GM18870 (cell line): ENCODE data around the gene SLC22A4.
A peak's percentile ranks its signal among the peaks of the same experiment; 100 is the strongest.

Experiments used
- ATAC-seq: cut with Tn5 transposase; IDR thresholded peaks from one replicate; pipeline ENCODE4 v1.9.1; 2021; ENCODE audit warnings: moderate library complexity; ENCODE audit not compliant: unreplicated experiment

SLC22A4 gene

DNA sequence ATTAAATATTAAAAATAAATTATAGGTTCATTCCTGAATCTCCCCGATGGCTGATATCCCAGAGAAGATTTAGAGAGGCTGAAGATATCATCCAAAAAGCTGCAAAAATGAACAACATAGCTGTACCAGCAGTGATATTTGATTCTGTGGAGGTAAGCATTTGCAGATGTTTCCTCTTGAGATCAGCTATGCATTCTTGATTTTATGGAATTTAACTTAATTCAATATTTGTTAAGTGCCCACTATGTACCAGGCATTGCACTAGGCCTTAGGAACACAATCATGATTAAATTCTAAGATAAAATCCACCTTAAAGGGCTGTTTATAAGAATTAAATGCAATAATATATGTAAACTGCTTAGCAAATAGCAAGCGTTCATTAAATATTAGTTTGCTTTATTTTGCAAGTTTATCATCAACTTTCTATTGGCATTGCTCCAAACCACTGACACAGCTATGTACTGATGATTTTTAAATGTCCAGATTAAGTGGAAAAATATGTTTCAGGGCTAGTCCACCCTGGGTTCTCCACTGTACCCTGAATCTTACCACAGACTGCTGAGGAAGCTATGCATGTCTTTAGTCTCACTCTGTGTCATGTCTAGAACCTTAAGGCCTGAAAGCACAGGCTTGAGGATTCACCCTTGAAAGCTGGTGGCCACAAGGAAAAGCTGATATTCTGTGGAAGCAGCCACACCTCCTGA is 33.2 kb downstream of the SLC22A4 start:
- ATAC-seq: no peak

DNA sequence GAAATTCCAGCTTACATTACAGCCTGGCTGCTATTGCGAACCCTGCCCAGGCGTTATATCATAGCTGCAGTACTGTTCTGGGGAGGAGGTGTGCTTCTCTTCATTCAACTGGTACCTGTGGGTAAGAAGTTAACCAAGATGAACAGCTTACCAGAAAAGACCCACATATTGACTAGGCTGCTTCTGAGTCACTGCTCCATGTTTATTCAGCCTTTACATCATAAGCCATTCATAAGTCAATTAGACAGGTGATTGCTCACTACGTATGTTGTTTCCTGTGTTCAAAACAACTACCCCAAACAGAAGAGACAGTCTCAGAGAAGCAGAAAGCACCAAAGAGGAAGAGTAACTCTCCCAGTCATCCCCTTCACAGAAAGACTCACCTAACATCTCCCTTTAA is 40.6 kb downstream of the SLC22A4 start:
- ATAC-seq: no peak

DNA sequence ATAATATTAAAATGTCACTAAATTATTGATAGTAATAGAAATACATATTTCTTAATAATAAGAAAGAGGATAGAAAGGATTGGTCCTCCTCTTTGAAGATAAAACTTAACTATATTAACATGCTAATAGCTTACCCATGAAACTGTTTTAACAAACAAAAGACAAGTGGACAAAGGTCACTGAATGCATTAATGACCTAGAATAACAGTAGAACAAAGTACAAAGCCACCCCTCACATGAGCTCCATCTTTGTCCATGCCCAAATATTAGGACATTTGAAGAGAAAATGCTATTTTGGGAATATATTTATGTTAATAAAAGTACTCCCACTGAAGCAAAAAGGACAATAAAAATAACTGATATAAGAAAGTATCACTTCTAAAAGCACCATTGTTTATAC is 41.2 kb downstream of the SLC22A4 start:
- no peak for ATAC-seq

DNA sequence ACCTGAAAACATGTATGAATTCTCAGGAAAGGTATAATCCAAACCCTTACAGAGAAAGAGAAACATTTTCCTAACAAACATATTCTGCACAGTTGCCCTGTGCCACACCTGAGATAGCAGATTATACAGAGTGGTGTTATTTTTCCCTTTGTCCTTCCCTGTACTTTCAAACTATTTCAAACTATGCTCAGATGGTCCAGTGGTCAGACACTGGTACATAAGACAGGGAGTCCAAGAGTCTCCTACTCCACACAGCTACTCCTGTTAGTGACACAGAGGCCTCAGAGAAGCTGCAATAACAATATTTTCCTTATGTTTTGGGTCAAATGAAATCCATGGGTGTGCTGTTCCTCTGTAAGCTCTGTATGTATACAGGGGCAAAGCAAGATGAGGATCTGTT is 45.3 kb downstream of the SLC22A4 start:
- ATAC-seq: no peak

DNA sequence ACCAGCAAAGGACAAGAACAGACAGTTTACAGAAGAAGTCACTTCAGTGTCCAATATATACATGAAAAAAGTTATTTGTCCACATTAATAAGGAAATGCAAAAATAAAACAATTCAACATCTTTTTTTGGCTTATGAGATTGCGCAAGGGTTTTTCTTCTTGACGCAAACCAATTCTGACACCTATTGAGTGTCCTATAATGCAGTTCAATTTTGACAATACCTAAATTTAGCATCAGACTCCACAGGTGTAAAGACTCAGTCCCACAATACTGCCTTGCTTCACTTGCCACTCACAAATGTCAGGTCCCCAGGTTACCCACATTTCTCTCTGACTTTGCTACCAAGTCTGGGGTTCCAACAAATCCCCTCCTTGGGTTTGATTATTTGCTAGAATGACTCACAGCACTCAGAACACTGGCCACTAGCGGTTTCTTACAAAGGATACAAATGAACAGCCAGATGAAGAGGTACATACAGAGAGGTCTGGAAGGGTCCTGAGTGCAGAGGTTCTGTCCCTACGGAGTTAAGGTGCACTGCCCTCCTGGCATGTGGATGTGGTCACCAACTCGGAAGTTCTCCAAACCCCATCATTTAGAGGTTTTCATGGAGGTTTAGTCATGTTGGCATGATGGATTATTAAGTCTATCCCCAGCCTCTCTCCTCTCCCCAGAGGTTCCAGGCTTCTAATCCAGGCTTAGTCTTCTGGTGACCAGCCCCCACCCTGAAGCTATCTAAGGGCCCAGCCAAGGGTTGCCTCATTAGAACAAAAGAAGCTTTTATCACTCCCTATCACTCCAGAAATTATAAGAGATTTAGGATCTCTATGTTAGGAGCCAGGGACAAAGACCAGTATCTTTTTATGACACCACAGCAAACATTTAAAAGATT is 48.3 kb downstream of the SLC22A4 start:
- no peak for ATAC-seq

DNA sequence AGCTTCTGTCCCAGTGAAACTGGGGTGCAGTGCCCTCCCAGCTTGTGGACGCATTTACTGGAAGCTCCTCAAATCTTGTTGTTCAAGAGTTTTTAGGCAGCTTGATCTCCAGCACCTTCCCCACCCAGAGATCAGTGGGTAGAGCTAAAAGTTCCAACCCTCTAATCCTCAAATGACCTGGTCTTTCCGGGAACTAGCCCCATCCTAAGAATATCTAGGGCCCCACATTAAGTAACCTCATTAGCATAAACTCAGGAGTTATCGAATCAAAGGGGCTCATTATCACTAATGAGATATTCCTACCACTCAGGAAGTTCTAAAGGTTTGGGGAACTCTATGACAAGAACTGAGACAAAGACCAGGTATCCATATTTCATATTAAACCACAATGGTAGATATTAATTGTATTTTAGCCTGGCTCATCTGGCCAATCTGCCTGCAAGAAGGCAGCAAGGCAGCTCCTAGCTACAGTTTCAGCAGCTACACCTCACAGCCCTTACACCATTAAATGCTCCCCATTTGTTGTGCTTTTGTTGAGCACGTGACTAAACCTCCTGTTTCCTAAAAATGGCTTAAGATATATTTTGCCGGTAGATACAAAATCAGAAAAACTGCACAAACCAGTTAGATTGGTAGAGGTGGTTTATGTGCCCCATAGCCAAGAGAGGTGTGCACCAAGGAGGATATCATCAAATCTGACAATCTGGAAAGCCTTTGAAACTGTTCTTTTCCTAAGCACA is 50.8 kb downstream of the SLC22A4 start:
- ATAC-seq: no peak

DNA sequence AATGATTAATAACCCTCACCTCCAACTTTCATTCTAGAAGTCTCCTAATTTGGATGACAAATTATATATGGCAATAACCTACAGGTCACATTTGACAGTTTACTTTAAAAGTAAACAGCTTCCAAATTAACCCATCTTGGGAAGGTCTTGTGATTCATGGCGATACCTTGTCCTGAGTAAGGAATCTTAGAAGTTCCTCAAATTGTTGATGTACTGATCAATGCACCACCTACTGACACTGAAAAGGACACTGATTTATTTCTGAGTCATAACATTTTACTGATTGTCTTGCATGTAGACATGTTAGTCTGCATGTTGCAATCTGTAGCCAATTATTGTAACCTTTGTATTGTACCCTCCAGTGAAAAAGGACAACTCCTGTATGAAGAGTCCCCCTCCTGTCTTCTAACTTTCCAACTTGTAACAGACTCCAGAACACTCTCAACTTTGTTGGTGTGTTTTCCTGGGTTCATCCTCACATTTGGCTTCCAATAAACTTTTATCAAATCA is 59.3 kb downstream of the SLC22A4 start:
- no peak for ATAC-seq

DNA sequence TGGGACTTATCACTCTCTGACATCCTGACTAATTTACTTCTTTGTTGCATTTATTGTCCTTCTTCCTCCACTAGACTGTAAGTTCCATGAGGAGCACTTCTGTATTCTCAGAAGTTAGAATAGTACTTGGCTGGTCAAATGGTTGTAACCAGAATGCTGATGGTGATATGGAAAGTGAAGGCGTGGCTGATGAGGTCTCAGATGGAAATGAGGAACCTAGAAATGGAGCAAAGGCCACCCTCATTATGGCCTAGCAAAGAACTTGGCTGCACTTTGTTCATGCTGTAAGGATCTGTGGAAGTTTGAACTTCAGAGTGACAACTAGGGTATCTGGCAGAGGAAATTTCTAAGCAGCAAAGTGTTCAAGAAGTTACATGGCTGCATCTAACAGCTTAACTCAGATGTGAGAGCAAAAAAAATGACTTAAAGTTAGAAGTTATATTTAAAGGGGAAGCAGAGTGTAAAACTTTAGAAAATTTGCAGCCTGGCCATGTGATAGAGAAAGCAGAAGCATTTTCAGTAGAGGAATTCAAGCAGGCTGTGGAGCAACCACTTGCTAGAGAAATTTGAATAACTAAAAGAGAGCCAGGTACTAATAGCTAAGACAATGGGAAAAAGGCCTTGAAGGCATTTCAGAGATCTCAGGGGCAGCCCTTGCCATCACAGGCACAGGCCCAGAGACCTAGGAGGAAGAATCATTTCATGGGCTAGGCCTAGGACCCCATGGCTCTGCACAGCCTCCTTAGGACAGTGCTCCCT is 60.4 kb downstream of the SLC22A4 start:
- ATAC-seq: no peak

DNA sequence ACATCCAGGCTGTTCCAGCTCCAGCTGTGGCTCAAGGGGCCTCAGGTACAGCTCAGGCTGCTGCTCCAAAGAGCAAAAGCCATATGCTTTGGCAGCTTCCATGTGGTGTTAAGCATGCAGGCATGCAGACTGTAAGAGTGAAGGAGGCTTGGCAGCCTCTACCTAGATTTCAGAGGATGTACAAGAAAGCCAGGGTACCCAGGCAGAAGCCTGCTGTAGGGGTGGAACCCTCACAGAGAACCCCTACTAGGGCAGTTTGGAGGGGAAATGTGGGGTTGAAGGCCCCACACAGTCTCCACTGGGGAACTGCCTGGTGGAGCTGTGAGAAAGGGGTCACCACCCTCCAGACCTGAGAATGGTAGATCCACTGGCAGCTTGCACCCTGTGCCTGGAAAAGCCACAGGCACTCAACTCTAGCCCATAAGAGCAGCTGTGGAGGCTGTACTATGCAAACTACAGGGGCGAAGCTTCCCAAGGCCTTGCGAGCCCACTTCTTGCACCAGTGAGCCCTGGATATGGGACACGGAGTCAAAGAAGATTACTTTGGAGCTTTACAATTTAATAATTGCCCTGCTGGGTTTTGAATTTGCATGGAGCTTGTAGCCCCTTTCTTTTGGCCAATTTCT is 61.1 kb downstream of the SLC22A4 start:
- no peak for ATAC-seq

DNA sequence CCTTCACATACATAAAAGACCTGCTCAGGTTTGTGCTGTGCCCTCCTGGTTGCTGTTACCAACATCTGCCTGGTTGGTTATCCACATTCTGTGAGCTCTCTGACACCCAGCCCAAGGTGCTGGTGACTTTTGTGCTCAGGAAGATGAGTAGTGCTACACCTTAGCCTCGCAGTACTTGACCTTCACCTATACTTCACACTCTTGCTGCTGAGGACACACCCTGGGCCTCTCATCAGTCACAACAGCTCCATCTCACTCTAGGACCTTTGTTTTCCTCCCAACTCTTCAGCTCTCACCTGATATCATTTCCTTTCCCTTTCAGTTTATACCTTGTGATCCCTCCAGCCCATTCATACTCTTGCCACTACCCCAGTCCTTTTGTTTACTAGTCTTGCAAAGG is 64.6 kb downstream of the SLC22A4 start:
- ATAC-seq: no peak

DNA sequence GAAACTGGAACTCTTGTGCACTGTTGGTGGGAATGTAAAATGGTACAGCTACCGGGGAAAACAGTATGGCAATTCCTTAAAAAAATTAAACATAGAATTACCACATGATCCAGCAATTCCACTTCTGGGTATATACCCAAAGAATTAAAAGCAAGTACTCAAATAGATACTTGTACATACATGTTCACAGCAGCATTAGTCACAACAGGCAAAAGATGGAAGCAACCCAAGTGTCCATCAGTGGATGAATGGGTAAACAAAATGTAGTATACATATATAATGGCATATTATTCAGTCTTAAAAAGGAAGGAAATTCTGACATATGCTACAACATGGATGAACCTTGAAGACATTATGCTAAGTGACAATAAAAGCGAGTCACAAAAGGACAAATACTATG is 67.9 kb downstream of the SLC22A4 start:
- ATAC-seq: no peak

DNA sequence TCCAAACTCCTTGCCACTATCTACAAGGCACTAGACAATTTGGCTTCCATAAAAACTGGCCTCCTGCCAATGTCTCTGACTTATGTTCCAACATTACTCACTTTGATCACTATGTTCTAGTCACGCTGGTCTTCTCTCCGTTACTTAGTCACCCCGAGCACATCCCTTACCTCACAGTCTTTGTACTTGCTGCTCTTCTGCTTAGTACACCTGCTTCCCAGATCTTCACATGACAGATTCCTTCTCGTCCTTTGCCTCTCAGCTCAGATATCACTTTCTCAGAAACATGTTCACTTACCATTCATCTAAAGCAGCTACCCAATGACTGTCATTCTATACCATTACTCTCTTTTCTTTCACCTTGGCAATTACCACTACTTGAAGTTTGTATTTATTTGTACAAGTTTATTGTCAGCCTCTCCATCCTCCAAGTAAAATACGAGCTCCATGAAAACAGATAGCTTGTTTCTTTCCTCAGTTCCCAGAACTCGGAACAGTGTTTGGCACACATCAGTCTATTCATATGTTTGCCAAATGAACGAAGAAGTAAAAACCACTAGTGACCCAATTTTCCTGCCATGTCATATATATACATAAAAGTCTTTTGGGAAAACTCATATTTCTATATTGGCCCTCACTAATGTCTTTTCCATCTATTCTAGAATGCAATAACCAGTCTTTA is 69.4 kb downstream of the SLC22A4 start:
- no peak for ATAC-seq

DNA sequence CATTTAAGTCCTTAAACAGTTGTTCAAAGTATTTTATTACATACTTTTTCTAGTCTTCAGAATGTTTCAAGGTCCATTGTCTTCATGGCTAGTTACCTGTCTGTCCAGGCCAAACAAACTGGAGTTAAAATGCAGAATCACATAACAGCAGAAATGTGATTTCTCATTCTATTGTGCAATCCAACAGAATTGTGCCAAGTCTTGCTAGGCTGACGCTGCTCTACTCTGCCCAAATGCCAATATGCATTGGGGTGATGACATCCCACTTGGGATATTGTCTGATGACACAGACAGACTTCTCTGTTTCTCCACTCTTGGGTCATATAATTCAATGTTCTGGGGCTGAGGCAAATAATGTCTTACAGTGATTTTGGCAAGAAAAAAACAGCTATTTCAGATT is 70.1 kb downstream of the SLC22A4 start:
- ATAC-seq: no peak

DNA sequence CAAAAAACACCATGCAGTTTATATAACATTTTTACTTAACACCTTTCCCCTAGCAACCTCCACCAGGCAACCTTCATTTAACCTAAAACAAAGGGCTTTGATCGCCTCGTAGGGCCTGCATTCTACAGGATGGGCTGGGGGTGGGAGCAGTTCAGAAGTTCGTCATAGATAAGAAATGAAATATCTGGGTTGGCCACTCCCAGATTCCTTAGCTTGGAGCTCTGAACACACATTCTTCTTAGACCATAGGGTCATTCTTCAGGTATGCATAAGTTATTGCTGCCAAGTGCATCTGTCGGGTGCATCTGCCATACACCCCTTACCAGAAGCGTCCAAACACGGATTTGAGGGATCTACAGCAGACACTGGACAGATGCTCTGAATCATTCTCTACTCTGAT is 71.0 kb downstream of the SLC22A4 start:
- ATAC-seq: no peak

DNA sequence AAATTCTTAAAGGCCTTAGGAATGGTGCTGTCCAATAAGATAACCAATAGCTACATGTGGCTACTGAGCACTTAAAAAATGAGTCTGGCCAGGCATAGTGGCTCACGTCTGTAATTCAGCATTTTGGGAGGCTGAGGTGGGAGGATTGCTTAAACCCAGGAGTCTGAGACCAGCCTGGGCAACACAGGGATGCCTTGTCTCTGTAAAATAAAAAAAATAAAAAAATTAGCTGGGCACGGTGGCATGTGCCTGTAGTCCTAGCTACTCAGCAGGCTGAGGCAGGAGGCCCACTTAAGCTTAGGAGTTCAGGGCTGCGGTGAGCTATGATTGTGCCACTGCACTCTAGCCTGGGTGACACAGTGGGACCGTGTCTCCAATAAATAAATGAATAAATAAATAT is 74.0 kb downstream of the SLC22A4 start:
- no peak for ATAC-seq

DNA sequence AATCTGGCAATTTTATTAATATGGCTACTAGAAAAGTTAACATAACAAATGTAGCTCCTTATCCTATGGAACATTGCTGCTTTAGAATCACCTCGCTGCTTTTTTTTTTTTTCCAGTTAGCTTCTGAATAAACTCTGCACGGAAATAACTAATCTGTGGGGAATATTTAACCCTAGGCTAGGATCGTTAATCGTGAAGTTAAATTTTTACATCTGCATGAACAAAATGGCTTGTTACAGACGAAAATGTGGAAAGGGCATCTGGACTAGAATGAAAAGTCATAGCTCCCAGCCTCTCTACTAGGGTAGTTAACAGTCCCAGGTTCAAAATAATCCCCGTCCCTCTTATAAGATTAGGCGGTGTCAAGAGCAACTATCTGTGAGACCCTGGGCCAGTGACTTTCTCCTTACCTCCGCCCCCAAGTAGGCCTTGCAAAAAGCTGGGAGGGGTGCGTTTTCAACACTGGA is 74.8 kb downstream of the SLC22A4 start:
- ATAC-seq: peak; percentile 32

DNA sequence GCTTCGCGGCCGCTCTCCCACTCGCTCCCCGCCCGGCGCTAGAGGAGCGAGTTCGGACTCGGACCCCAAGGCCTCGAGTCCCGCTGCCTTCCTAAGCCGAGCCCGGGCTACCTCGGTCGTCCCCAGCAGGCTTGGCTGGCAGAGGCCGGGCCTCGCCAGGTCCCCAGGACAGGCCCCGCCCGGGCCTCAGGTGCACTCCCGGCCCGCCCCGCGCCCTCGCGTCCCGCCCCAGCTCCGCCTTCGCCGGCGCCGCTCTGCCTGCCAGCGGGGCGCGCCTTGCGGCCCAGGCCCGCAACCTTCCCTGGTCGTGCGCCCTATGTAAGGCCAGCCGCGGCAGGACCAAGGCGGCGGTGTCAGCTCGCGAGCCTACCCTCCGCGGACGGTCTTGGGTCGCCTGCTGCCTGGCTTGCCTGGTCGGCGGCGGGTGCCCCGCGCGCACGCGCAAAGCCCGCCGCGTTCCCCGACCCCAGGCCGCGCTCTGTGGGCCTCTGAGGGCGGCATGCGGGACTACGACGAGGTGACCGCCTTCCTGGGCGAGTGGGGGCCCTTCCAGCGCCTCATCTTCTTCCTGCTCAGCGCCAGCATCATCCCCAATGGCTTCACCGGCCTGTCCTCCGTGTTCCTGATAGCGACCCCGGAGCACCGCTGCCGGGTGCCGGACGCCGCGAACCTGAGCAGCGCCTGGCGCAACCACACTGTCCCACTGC is 75.4 kb downstream of the SLC22A4 start, which contains the start of gene SLC22A5:
TSS of gene SLC22A5 (plus strand) at position 237 of the 707 bp plus-strand sequence. CDS start at position 500, 263 bp downstream.
- ATAC-seq: peak; percentile 62

DNA sequence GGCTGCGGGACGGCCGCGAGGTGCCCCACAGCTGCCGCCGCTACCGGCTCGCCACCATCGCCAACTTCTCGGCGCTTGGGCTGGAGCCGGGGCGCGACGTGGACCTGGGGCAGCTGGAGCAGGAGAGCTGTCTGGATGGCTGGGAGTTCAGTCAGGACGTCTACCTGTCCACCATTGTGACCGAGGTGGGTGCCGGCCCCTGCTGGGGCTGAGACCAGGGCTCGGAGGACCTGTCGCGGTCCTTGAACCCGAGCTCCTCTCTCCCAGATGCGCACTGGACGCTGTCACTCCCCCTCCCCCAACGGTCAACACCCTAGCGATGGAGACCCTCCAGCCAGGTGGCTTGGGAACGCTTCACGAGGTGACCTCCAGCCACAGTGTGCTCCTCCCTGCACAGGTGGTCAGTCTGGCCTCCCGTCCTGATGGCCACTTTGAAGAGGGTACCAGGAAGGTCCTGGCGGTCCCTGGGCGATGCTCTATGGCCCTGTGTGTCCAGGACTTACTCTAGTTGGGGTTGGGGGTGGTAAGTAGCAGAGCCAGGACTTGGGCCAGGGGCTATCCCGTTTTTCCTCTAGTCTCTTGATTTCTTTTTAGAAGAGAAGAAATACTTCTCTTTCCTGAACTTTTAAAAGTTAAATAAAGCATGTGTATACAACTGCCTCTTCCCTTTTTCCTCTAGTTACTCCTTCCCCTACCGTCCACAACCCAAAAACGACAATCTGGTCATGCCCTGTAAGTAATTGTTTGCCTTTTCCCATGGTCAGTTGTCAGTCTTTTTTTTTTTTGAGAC is 76.2 kb downstream of the SLC22A4 start:
- ATAC-seq: no peak
